H9 (cell line): ENCODE results near the gene SH2D1B. TPM values are rescaled to one million over a fixed set of nuclear protein-coding genes. Genes with fewer than 3 reads are reported as not detected.

Experiments
- DNase-seq: peaks from one replicate; pipeline ENCODE4 v3.0.0-alpha.2; 2017
- H2AFZ ChIP-seq: one replicate; pipeline ENCODE4 v1.6.1; 2013; ENCODE audit warnings: mild to moderate bottlenecking, low read length, control low read depth, moderate library complexity
- H2AK5ac ChIP-seq: 2 replicates; pipeline ENCODE4 v1.6.1; 2013; ENCODE audit warnings: low read length, control low read depth, mixed read lengths; ENCODE audit not compliant: insufficient read length
- H2BK120ac ChIP-seq: one replicate; pipeline ENCODE4 v1.6.1; 2013; ENCODE audit warnings: low read depth, mild to moderate bottlenecking, low read length, control low read depth, inconsistent platforms; ENCODE audit not compliant: poor library complexity, severe bottlenecking
- H2BK12ac ChIP-seq: 2 replicates; pipeline ENCODE4 v1.6.1; 2013; ENCODE audit warnings: low read length, control low read depth, mixed read lengths, low read depth; ENCODE audit not compliant: insufficient read length
- H2BK15ac ChIP-seq: 2 replicates; pipeline ENCODE4 v1.6.1; 2013; ENCODE audit warnings: low read depth, low read length, control low read depth
- H2BK20ac ChIP-seq: one replicate; pipeline ENCODE4 v1.6.1; 2013; ENCODE audit warnings: low read depth, mild to moderate bottlenecking, low read length, control low read depth, inconsistent platforms; ENCODE audit not compliant: poor library complexity, severe bottlenecking
- H2BK5ac ChIP-seq: 2 replicates; pipeline ENCODE4 v1.6.1; 2013; ENCODE audit warnings: low read length, control low read depth, mixed read lengths; ENCODE audit not compliant: insufficient read length
- H3K14ac ChIP-seq: 2 replicates; pipeline ENCODE4 v1.6.1; 2013; ENCODE audit warnings: low read length, control low read depth; ENCODE audit not compliant: insufficient read depth
- H3K18ac ChIP-seq: 2 replicates; pipeline ENCODE4 v1.6.1; 2013; ENCODE audit warnings: low read depth, mild to moderate bottlenecking, mixed read lengths, low read length, control low read depth; ENCODE audit not compliant: insufficient read length
- H3K23ac ChIP-seq: 2 replicates; pipeline ENCODE4 v1.6.1; 2013; ENCODE audit warnings: low read length, control low read depth, mixed read lengths, low read depth; ENCODE audit not compliant: insufficient read length
- H3K23me2 ChIP-seq: 2 replicates; pipeline ENCODE4 v1.6.1; 2013; ENCODE audit warnings: low read depth, mild to moderate bottlenecking, mixed read lengths, low read length, control low read depth; ENCODE audit not compliant: insufficient read length, poor library complexity, severe bottlenecking
- H3K27ac ChIP-seq: 2 replicates; pipeline ENCODE4 v1.5.1; 2013; ENCODE audit warnings: low read length, control low read depth, mixed read lengths, low read depth; ENCODE audit not compliant: insufficient read length
- H3K27me3 ChIP-seq: 2 replicates; pipeline ENCODE4 v1.6.1; 2013; ENCODE audit warnings: low read length, control low read depth, inconsistent platforms; ENCODE audit not compliant: insufficient read depth
- H3K4ac ChIP-seq: 2 replicates; pipeline ENCODE4 v1.6.1; 2013; ENCODE audit warnings: low read depth, mild to moderate bottlenecking, control low read depth, inconsistent platforms, low read length, moderate library complexity
- H3K4me1 ChIP-seq: 2 replicates; pipeline ENCODE4 v1.6.1; 2013; ENCODE audit warnings: low read length, control low read depth, inconsistent platforms; ENCODE audit not compliant: insufficient read depth
- H3K4me2 ChIP-seq: 2 replicates; pipeline ENCODE4 v1.6.1; 2013; ENCODE audit warnings: low read length, control low read depth, mixed read lengths; ENCODE audit not compliant: insufficient read length, insufficient read depth
- H3K56ac ChIP-seq: 2 replicates; pipeline ENCODE4 v1.6.1; 2013; ENCODE audit warnings: low read depth, mild to moderate bottlenecking, mixed read lengths, low read length, control low read depth; ENCODE audit not compliant: insufficient read length
- H3K79me1 ChIP-seq: 2 replicates; pipeline ENCODE4 v1.6.1; 2013; ENCODE audit warnings: low read depth, mild to moderate bottlenecking, moderate library complexity, low read length, control low read depth, inconsistent platforms; ENCODE audit not compliant: insufficient read depth, poor library complexity, severe bottlenecking
- H3K79me2 ChIP-seq: 2 replicates; pipeline ENCODE4 v1.6.1; 2013; ENCODE audit warnings: low read length, control low read depth, inconsistent platforms; ENCODE audit not compliant: insufficient read depth
- H3K9ac ChIP-seq: 2 replicates; pipeline ENCODE4 v1.6.1; 2013; ENCODE audit warnings: low read length, control low read depth, mixed read lengths; ENCODE audit not compliant: insufficient read length; ENCODE audit errors: extremely low read depth
- H3K9me3 ChIP-seq: one replicate; pipeline ENCODE4 v1.6.1; 2013; ENCODE audit warnings: low read depth, low read length, inconsistent platforms; ENCODE audit not compliant: control insufficient read depth
- H3T11ph ChIP-seq: one replicate; pipeline ENCODE4 v1.6.1; 2013; ENCODE audit warnings: mild to moderate bottlenecking, low read length, control low read depth, inconsistent platforms
- H4K20me1 ChIP-seq: one replicate; pipeline ENCODE4 v1.6.1; 2013; ENCODE audit not compliant: control insufficient read depth, insufficient read length, insufficient read depth
- H4K5ac ChIP-seq: 2 replicates; pipeline ENCODE4 v1.6.1; 2013; ENCODE audit warnings: low read depth, mild to moderate bottlenecking, mixed read lengths, low read length, control low read depth; ENCODE audit not compliant: insufficient read length
- H4K8ac ChIP-seq: replicated peaks from 2 replicates; pipeline ENCODE4 v1.6.1; 2013; ENCODE audit warnings: low read length, control low read depth, mixed read lengths, low read depth; ENCODE audit not compliant: insufficient read length
- H4K91ac ChIP-seq: 2 replicates; pipeline ENCODE4 v1.6.1; 2013; ENCODE audit warnings: low read depth, mild to moderate bottlenecking, moderate library complexity, mixed read lengths, low read length, control low read depth; ENCODE audit not compliant: insufficient read length
- H3K27ac Mint-ChIP-seq, 3 experiments: 2 replicates in 2 of 3; 3 replicates in 1 of 3; pipeline ENCODE4 v1.8.0; 2020 to 2021; ENCODE audit warnings: mixed read lengths in 3 of 3, mild to moderate bottlenecking in 1 of 3, moderate library complexity in 1 of 3
- H3K27me3 Mint-ChIP-seq: 2 replicates; pipeline ENCODE4 v1.8.0; 2021; ENCODE audit warnings: low read depth, mild to moderate bottlenecking, moderate library complexity, mixed read lengths
- H3K36me3 Mint-ChIP-seq, 3 experiments: 2 replicates in 2 of 3; 3 replicates in 1 of 3; pipeline ENCODE4 v1.8.0; 2020 to 2021; ENCODE audit warnings: low read depth in 3 of 3, mixed read lengths in 3 of 3; ENCODE audit not compliant: insufficient read depth in 1 of 3
- H3K4me1 Mint-ChIP-seq, 2 experiments: 2 replicates each; pipeline ENCODE4 v1.8.0; 2020; ENCODE audit warnings: mixed read lengths in 2 of 2
- H3K4me3 Mint-ChIP-seq, 2 experiments: 2 replicates in 1 of 2; 3 replicates in 1 of 2; pipeline ENCODE4 v1.8.0; 2020 to 2021; ENCODE audit warnings: mild to moderate bottlenecking in 2 of 2, mixed read lengths in 2 of 2, moderate library complexity in 1 of 2
- H3K9me3 Mint-ChIP-seq, 2 experiments: 2 replicates in 1 of 2; 3 replicates in 1 of 2; pipeline ENCODE4 v1.8.0; 2020; ENCODE audit warnings: mild to moderate bottlenecking in 2 of 2, mixed read lengths in 2 of 2, moderate library complexity in 1 of 2
- WGBS: extraction: QIAGEN DNeasy Blood & Tissue Kit; methylation state at CpG from one replicate; pipeline ENCODE4 v1.1.7; 2013; ENCODE audit warnings: missing lambda C conversion rate, low lambda C conversion rate, mixed read lengths; ENCODE audit not compliant: insufficient read length; ENCODE audit errors: extremely low coverage; 5-methylcytosine and 5-hydroxymethylcytosine counted together
- long read RNA-seq: library from polyadenylated mRNA; unstranded; transcript quantifications from one replicate; pipeline ENCODE4 v2.0.0, GENCODE V29; 2020
- total RNA-seq: library from RNA; stranded (reverse); gene quantifications from 2 replicates; pipeline ENCODE4 v1.2.1, GENCODE V29; 2021
- TF ChIP-seq, protein P1 (sequence below): fragments of 200-600 bp; sonication (generic); conservative IDR thresholded peaks from 3 replicates; pipeline ENCODE4 v1.8.0; 2021; ENCODE audit warnings: antibody characterized with exemption, mild to moderate bottlenecking

SH2D1B gene
- not detected in 2 replicates for total RNA-seq
- long read RNA-seq = 0 reads

DNA sequence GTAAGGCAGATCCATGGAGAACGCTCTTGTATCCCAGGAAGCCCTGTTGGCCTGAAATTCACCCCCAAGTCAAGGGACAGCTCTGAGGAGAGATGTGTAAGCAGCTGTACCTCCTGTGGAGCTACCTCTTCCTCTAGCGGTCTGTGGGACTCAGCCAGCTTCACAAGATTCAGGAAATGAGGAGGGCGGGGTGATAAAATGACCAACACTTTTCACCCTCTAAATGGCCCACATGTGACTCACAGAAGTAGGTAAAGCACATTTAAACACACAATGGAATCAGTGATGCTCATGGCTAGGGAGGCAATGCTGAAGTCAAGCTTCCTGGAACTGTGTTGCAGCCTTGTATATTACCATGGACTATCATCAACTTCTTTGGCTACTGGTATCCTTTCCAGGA, at the start of gene SH2D1B:
TSS of gene SH2D1B (minus strand) at position 135 of the 400 bp plus-strand sequence. CDS start at position 15, 120 bp downstream.
- TF ChIP-seq, protein P1, sequence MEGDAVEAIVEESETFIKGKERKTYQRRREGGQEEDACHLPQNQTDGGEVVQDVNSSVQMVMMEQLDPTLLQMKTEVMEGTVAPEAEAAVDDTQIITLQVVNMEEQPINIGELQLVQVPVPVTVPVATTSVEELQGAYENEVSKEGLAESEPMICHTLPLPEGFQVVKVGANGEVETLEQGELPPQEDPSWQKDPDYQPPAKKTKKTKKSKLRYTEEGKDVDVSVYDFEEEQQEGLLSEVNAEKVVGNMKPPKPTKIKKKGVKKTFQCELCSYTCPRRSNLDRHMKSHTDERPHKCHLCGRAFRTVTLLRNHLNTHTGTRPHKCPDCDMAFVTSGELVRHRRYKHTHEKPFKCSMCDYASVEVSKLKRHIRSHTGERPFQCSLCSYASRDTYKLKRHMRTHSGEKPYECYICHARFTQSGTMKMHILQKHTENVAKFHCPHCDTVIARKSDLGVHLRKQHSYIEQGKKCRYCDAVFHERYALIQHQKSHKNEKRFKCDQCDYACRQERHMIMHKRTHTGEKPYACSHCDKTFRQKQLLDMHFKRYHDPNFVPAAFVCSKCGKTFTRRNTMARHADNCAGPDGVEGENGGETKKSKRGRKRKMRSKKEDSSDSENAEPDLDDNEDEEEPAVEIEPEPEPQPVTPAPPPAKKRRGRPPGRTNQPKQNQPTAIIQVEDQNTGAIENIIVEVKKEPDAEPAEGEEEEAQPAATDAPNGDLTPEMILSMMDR = no peak
- WGBS = no CpG with 5 or more reads among the region's 3 CpGs
- H2BK12ac ChIP-seq = no peak within 1 kb of the TSS
- H3K23ac ChIP-seq = no peak within 1 kb of the TSS
- H4K8ac ChIP-seq = peak within 1 kb of the TSS; percentile 19
- no peak within 1 kb of the TSS for H3K4me3 Mint-ChIP-seq
- H3K4ac ChIP-seq = no peak within 1 kb of the TSS
- H3K36me3 Mint-ChIP-seq = peaks cover 0 to 7% (median 7%) of the 10 kb centered on the region in 3 experiments; a peak in 3 of 7 replicates
- H3K23me2 ChIP-seq = no peaks in the 10 kb centered on the region
- H3K4me1 ChIP-seq = no peaks in the 10 kb centered on the region
- H3K4me2 ChIP-seq = no peak within 1 kb of the TSS
- H3K27me3 ChIP-seq = no peaks in the 10 kb centered on the region
- H3K27ac Mint-ChIP-seq = no peak within 1 kb of the TSS
- no peak within 1 kb of the TSS for H4K5ac ChIP-seq
- no peak within 1 kb of the TSS for H3K27ac ChIP-seq
- H3K4me1 Mint-ChIP-seq = peaks cover 3 to 4% of the 10 kb centered on the region in 2 experiments; a peak in 2 of 4 replicates
- no peaks in the 10 kb centered on the region for H3K79me1 ChIP-seq
- no peak within 1 kb of the TSS for H3K18ac ChIP-seq
- no peak within 1 kb of the TSS for H4K91ac ChIP-seq
- H3K27me3 Mint-ChIP-seq = peaks cover 2% of the 10 kb centered on the region; the same call in 1 of the 2 replicates
- no peak within 1 kb of the TSS for H2BK15ac ChIP-seq
- no peak within 1 kb of the TSS for H3K9ac ChIP-seq
- no peak within 1 kb of the TSS for H3K56ac ChIP-seq
- H3K9me3 ChIP-seq = no peaks in the 10 kb centered on the region
- H2BK120ac ChIP-seq = no peak within 1 kb of the TSS
- H2AFZ ChIP-seq = no peak within 1 kb of the TSS
- H3T11ph ChIP-seq = no peak within 1 kb of the TSS
- H2BK20ac ChIP-seq = no peak within 1 kb of the TSS
- DNase-seq = no peak
- no peaks in the 10 kb centered on the region for H3K79me2 ChIP-seq
- H4K20me1 ChIP-seq = no peaks in the 10 kb centered on the region
- H3K9me3 Mint-ChIP-seq = peaks cover 11 to 12% of the 10 kb centered on the region in 2 experiments; a peak in 4 of 5 replicates
- no peak within 1 kb of the TSS for H2AK5ac ChIP-seq
- no peak within 1 kb of the TSS for H3K14ac ChIP-seq
- H2BK5ac ChIP-seq = no peak within 1 kb of the TSS
